D721Med (cell line): Measurements from ENCODE around the gene P2RY14.

Source experiments
- DNase-seq: peaks from one replicate; pipeline ENCODE4 v3.0.0; 2011; ENCODE audit warnings: low spot score; ENCODE audit not compliant: insufficient read length
- FAIRE-seq: peaks from 2 replicates; lab custom pipeline; 2011; peaks lifted over from hg19 to GRCh38; lab: Jason Lieb, UNC
- TF ChIP-seq, protein P1 (sequence below): IDR thresholded peaks from 2 replicates; pipeline ENCODE4 v1.5.1; 2012; ENCODE audit warnings: mild to moderate bottlenecking, control low read depth; ENCODE audit not compliant: insufficient read depth; ENCODE audit errors: missing control alignments

The P2RY14 gene

DNA sequence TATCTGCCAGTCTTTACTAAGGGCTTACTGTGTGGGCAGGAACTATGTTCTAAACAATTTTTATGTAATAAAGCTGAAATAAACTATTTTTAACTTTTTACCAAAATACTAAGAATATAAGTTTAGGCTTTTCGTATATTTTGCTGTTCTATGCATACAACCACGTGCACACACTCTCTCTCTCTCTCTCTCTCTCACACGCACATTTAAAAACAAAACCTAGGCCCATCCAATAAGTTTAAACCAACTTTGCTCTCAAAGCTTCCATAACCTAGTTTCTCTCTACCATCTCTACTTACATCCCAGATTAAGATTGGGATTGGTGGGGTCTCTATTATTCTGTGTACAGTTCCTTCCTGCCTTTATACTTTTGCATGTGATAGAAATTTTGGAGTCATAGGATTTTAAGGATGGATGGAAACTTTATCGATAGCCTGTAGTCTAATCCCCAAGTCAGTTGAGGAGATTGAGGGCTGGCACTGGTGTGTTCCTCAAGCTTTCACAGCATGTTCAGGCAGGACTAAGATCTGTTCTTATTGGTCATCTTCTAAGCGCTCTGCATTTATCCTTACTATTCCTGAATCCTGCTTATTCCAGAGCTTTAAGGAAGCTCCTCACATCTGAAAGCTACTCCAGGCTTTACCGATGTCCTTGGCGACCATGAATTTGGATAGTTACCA is 77.2 kb downstream of the P2RY14 start:
- TF ChIP-seq, protein P1, sequence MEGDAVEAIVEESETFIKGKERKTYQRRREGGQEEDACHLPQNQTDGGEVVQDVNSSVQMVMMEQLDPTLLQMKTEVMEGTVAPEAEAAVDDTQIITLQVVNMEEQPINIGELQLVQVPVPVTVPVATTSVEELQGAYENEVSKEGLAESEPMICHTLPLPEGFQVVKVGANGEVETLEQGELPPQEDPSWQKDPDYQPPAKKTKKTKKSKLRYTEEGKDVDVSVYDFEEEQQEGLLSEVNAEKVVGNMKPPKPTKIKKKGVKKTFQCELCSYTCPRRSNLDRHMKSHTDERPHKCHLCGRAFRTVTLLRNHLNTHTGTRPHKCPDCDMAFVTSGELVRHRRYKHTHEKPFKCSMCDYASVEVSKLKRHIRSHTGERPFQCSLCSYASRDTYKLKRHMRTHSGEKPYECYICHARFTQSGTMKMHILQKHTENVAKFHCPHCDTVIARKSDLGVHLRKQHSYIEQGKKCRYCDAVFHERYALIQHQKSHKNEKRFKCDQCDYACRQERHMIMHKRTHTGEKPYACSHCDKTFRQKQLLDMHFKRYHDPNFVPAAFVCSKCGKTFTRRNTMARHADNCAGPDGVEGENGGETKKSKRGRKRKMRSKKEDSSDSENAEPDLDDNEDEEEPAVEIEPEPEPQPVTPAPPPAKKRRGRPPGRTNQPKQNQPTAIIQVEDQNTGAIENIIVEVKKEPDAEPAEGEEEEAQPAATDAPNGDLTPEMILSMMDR, result no peak
- DNase-seq, result no peak
- no peak for FAIRE-seq

DNA sequence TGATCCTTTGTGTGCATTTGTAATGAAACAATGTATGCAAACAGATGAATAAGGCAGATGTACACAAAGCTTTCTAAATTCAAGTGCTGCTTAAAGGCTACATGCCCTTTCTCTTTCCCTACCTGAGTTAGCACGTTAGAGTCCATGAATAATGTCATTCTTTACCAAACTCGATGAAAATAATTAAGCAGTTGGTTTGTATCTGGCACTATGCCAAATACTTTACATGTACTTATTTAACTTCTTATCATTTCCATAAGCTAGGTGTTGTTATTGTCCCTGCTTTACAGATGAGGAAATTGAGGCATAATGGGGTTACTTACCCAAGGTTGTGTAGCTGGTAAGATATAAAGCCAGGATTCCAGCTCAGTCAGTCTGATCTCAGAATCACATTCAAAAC is 77.8 kb downstream of the P2RY14 start:
- TF ChIP-seq, protein P1, result no peak
- FAIRE-seq (no peak), DNase-seq (no peak)

DNA sequence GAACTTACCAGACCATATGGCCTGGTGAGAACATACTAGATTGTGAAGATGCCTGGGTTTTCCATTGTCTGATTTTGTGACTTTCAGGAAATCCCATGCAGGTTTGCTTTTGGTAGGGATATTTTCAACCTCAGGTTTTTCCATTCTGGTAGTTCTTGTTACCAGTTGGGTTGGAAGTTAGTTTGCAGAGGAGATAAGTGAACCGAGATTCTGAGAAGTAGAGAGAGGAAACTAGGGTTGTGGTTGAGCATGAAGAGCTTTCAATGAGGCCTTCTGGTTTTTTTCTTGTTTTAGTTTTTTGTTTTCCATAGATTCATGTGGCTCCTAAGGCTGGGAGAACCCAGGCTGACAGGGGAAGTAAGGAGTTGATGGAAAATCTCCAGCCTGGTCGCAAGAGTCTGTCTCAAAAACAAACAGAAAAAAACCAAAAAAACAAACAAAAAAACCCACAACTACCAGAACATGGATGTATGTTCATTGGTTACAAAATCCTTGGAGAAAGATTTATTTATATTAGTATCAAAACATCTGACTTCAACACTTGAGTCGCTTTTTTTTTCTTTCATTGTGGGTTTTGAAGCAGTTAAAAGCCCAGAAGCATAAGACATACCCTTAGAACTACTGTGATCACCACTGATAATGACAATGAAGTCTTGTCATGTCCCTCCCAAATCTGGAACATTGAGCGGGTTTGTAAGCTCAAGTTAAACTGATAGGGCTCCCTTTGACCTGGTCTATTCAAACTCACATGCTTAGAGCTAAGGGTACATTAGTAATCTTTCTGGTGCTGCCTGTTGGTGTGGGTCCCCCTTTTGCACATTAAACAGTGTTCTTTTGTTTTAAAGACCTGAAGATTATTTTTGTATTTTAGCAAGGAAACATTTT is 78.5 kb downstream of the P2RY14 start:
- FAIRE-seq (no peak), DNase-seq (no peak)
- TF ChIP-seq, protein P1, result no peak

DNA sequence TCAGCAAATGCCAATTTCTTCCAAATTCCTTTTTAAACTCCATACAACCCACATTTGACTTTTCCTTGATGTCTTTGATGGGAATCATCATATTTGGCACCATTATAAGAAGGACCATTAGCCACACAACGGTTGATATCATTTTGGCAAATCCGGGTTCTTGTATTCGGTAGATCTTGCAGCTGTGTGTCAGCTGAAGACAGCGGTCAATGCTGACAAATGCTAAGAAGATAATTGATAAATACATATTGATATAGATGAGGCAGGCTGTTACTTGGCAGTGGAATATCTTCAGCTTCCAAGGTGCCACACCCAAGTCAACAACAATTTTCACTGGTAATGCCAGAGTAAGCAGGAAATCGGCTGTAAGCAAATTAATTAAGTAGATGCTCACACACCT is 79.5 kb downstream of the P2RY14 start:
- no peak for DNase-seq
- FAIRE-seq, result no peak

DNA sequence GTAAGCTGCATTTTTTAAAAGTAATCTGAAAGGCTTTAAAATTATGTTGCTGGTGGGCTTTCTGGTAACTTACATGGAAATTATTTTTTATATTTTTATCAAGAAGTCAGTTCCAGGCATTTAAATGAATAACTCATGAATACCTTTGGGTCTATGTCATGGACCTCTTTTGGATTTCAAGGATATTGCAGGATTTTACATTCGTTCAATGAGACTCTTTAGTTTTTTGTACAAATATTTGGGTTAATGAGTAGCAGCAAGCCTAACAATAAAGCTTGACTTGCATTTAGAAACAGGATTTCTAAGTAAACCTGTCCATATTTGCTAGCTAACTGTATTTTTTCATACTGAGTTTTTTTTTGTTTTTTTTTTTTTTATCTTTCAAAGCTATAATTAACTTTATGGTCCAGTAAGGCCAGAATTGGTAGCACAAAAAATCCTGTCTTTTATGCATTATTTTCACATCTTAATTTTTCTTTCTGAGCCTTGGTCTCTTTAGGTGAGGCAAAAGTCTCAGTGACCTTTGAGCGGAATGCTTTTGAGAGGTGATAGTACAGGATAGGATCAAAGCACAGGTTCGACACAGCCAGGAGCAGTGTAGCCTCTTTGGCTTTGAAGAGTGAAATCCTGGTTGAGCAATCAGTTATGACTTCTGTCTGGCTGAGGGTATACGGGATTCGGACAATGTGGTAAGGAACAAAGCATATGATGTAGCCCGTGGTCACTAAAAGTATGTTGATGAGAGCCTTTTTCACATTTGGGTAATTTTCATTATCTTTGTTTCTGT is 80.2 kb downstream of the P2RY14 start:
- DNase-seq, result no peak
- TF ChIP-seq, protein P1, result no peak
- no peak for FAIRE-seq

More for the DNA sequence above, 79.5 kb downstream of the P2RY14 start:
- TF ChIP-seq, protein P1, result no peak

DNA sequence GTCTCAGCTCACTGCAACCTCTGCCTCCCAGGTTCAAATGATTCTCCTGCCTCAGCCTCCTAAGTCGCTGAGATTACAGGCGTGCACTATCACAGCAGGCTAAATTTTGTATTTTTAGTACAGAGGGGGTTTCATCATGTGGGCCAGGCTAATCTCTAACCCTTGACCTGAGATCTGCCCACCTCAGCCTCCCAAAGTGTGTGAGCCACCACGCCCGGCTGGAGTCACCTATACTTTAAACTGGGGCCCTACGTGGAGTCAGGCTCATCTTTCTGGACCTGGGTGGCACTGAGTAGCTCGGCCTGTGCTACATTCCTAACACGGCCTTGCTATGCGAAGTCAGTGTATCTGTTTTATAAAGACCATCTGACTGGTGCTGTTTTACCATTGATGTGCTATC is 81.1 kb downstream of the P2RY14 start:
- TF ChIP-seq, protein P1, result no peak
- no peak for DNase-seq
- FAIRE-seq, result no peak
